Hematopoietic multipotent progenitor cell (in vitro differentiated cells): Measurements from ENCODE around the gene ITPR3. TPM values are rescaled to one million over a fixed set of nuclear protein-coding genes. Genes with fewer than 3 reads are reported as not detected.

ENCODE experiments used
- DNase-seq, 3 donors: peaks; one replicate each; pipeline ENCODE4 v3.0.0-alpha.2; 2011 to 2015; ENCODE audit warnings: low read depth in 2 of 3, low spot score in 2 of 3
- total RNA-seq: library from RNA; depleted of rRNA; stranded (reverse); fragments of >200 nt; gene quantifications from one replicate; pipeline ENCODE4 v1.2.3, GENCODE V29; 2012

Gene ITPR3
- total RNA-seq: 10.5 TPM

GRCh38 chr6:33620856-33621710 lies at the start of gene ITPR3:
Gene ITPR3 (plus strand): TSS chr6:33621322. CDS start chr6:33621603, 281 bp downstream.
- peak; percentile 36 to 77 (median 45) for DNase-seq

GRCh38 chr6:33571637-33572316 lies 49.3 kb upstream of the ITPR3 start:
- no peak for DNase-seq

GRCh38 chr6:33575211-33575610 lies 45.9 kb upstream of the ITPR3 start:
- no peak for DNase-seq

- no peak for DNase-seq
Observed at GRCh38 chr6:33576668-33577067, 44.5 kb upstream of the ITPR3 start.

GRCh38 chr6:33577106-33577535 lies 44.0 kb upstream of the ITPR3 start:
- peak in 2 of 3 donors; percentile 48 to 56 for DNase-seq

- DNase-seq: no peak
Observed at GRCh38 chr6:33577718-33578117, 43.4 kb upstream of the ITPR3 start.

GRCh38 chr6:33578164-33578563 lies 43.0 kb upstream of the ITPR3 start:
- DNase-seq: no peak

GRCh38 chr6:33578588-33579011 lies 42.5 kb upstream of the ITPR3 start:
- DNase-seq: peak in 2 of 3 donors; percentile 70 to 71

- peak; percentile 64 to 88 (median 85) for DNase-seq
Observed at GRCh38 chr6:33579828-33580714, 41.1 kb upstream of the ITPR3 start, which contains the start of gene BAK1. Gene BAK1 (minus strand): TSS chr6:33580276. CDS start chr6:33577604, 2,672 bp downstream.

GRCh38 chr6:33581186-33581585 lies 39.9 kb upstream of the ITPR3 start:
- DNase-seq: no peak

GRCh38 chr6:33583591-33584155 lies 37.4 kb upstream of the ITPR3 start:
- no peak for DNase-seq

GRCh38 chr6:33584700-33585402 lies 36.3 kb upstream of the ITPR3 start:
- no peak for DNase-seq

- peak; percentile 79 to 91 (median 85) for DNase-seq
Observed at GRCh38 chr6:33585403-33586107, 35.6 kb upstream of the ITPR3 start.

- DNase-seq: no peak
Observed at GRCh38 chr6:33586108-33586640, 34.9 kb upstream of the ITPR3 start.

GRCh38 chr6:33587529-33587928 lies 33.6 kb upstream of the ITPR3 start:
- no peak for DNase-seq

GRCh38 chr6:33588894-33589293 lies 32.2 kb upstream of the ITPR3 start:
- no peak for DNase-seq

GRCh38 chr6:33589392-33589730 lies 31.8 kb upstream of the ITPR3 start:
- no peak for DNase-seq

GRCh38 chr6:33589731-33590530 lies 31.2 kb upstream of the ITPR3 start:
- peak in 2 of 3 donors; percentile 61 to 67 for DNase-seq
